GM18868 (cell line): Measurements from ENCODE around the gene IL1RL1.
"Not testable (repeated sequence)": the region's sequence is repeated elsewhere in the genome, so short reads cannot be mapped to it uniquely, and the experiment has no call there.

Experiments
- ATAC-seq: cut with Tn5 transposase; IDR thresholded peaks from one replicate; pipeline ENCODE4 v1.9.1; 2021; ENCODE audit warnings: mild to moderate bottlenecking, moderate library complexity; ENCODE audit not compliant: unreplicated experiment

IL1RL1 gene

GRCh38 chr2:102291319-102292075, 19.9 kb upstream of the IL1RL1 start:
- ATAC-seq: no peak

- no peak for ATAC-seq
Measured at GRCh38 chr2:102294802-102295489, 16.4 kb upstream of the IL1RL1 start.

- ATAC-seq: no peak
Measured at GRCh38 chr2:102295566-102295965, 15.8 kb upstream of the IL1RL1 start.

GRCh38 chr2:102296449-102296848, 14.9 kb upstream of the IL1RL1 start:
- no peak for ATAC-seq

GRCh38 chr2:102297891-102298290, 13.5 kb upstream of the IL1RL1 start:
- ATAC-seq: no peak

- peak; percentile 99 for ATAC-seq
Measured at GRCh38 chr2:102301867-102302362, 9.4 kb upstream of the IL1RL1 start.

- no peak for ATAC-seq
Measured at GRCh38 chr2:102302458-102302857, 8.9 kb upstream of the IL1RL1 start.

- no peak for ATAC-seq
Measured at GRCh38 chr2:102303589-102303988, 7.8 kb upstream of the IL1RL1 start.

- ATAC-seq: no peak
Measured at GRCh38 chr2:102304268-102304667, 7.1 kb upstream of the IL1RL1 start.

- ATAC-seq: no peak
Measured at GRCh38 chr2:102304711-102305611, 6.4 kb upstream of the IL1RL1 start.

GRCh38 chr2:102306125-102306524, 5.2 kb upstream of the IL1RL1 start:
- ATAC-seq: no peak

- no peak for ATAC-seq
Measured at GRCh38 chr2:102313025-102313424, 1.7 kb downstream of the IL1RL1 start.

- ATAC-seq: no peak
Measured at GRCh38 chr2:102313471-102313870, 2.1 kb downstream of the IL1RL1 start.

- ATAC-seq: no peak
Measured at GRCh38 chr2:102313950-102314349, 2.6 kb downstream of the IL1RL1 start.

GRCh38 chr2:102315921-102316320, 4.6 kb downstream of the IL1RL1 start:
- no peak for ATAC-seq

GRCh38 chr2:102317715-102318114, 6.4 kb downstream of the IL1RL1 start:
- no peak for ATAC-seq

- no peak for ATAC-seq
Measured at GRCh38 chr2:102318437-102318836, 7.1 kb downstream of the IL1RL1 start.

GRCh38 chr2:102321941-102322719, 10.8 kb downstream of the IL1RL1 start:
- no peak for ATAC-seq

GRCh38 chr2:102324914-102325313, 13.6 kb downstream of the IL1RL1 start:
- not testable (repeated sequence) for ATAC-seq

GRCh38 chr2:102331311-102331980, 20.1 kb downstream of the IL1RL1 start:
- no peak for ATAC-seq
